Daoy (cell line): ENCODE measurements around the gene U2AF1L4. TPM values are rescaled to one million over a fixed set of nuclear protein-coding genes. Genes with fewer than 3 reads are reported as not detected.

ENCODE experiments used
- DNase-seq: peaks from one replicate; pipeline ENCODE4 v3.0.0-alpha.2; 2015; ENCODE audit warnings: low read depth
- total RNA-seq: library from RNA; depleted of rRNA; stranded (reverse); fragments of >200 nt; shearing (Covaris generic); gene quantifications from 2 replicates; pipeline ENCODE4 v1.2.3, GENCODE V29; 2014

The U2AF1L4 gene
- total RNA-seq, 1 experiment from 2014 or later: 16.7 TPM

- peak; percentile 99 for DNase-seq
These were observed 4.6 kb downstream of the U2AF1L4 start for GRCh38 chr19:35740423-35741202.

GRCh38 chr19:35740108-35740422 lies 5.2 kb downstream of the U2AF1L4 start:
- no peak for DNase-seq

GRCh38 chr19:35739275-35740107 lies 5.7 kb downstream of the U2AF1L4 start:
- DNase-seq: no peak

- no peak for DNase-seq
These were observed 6.4 kb downstream of the U2AF1L4 start for GRCh38 chr19:35738887-35739229.

GRCh38 chr19:35738021-35738886 lies 7.0 kb downstream of the U2AF1L4 start:
- DNase-seq: no peak

- no peak for DNase-seq
These were observed 8.0 kb downstream of the U2AF1L4 start for GRCh38 chr19:35736913-35737886.

- DNase-seq: no peak
These were observed 10.3 kb downstream of the U2AF1L4 start for GRCh38 chr19:35734889-35735288.

- no peak for DNase-seq
These were observed 10.9 kb downstream of the U2AF1L4 start for GRCh38 chr19:35734273-35734672.

- DNase-seq: no peak
These were observed 11.8 kb downstream of the U2AF1L4 start for GRCh38 chr19:35733180-35734125.

GRCh38 chr19:35732540-35733179 lies 12.6 kb downstream of the U2AF1L4 start:
- no peak for DNase-seq

- DNase-seq: no peak
These were observed 13.3 kb downstream of the U2AF1L4 start for GRCh38 chr19:35731779-35732405.

- no peak for DNase-seq
These were observed 13.9 kb downstream of the U2AF1L4 start for GRCh38 chr19:35731353-35731752.

GRCh38 chr19:35730326-35730725 lies 14.9 kb downstream of the U2AF1L4 start:
- DNase-seq: no peak

GRCh38 chr19:35729763-35730162 lies 15.5 kb downstream of the U2AF1L4 start:
- DNase-seq: no peak

- no peak for DNase-seq
These were observed 16.2 kb downstream of the U2AF1L4 start for GRCh38 chr19:35729021-35729420.

- no peak for DNase-seq
These were observed 17.1 kb downstream of the U2AF1L4 start for GRCh38 chr19:35727956-35728706.

GRCh38 chr19:35727053-35727955 lies 17.9 kb downstream of the U2AF1L4 start:
- DNase-seq: no peak
